GM12878 (cell line): ENCODE data around the gene DHRS12. TPM values are rescaled to one million over a fixed set of nuclear protein-coding genes. Genes with fewer than 3 reads are reported as not detected.

ENCODE experiments used
- BCL11A ChIP-seq: IDR thresholded peaks from 2 replicates; pipeline ENCODE4 v1.6.1; 2011; ENCODE audit warnings: low read depth, low read length
- CUX1 ChIP-seq: IDR thresholded peaks from 2 replicates; pipeline ENCODE4 v1.6.1; 2012; ENCODE audit warnings: improper control_type of control experiment, low read depth, low read length; ENCODE audit not compliant: insufficient replicate concordance
- FOXK2 ChIP-seq: fragments of 450-650 bp; IDR thresholded peaks from 2 replicates; pipeline ENCODE4 v1.6.1; 2017; ENCODE audit warnings: mild to moderate bottlenecking, moderate library complexity
- MTA2 ChIP-seq: fragments of 450-650 bp; IDR thresholded peaks from 2 replicates; pipeline ENCODE4 v1.6.1; 2016; ENCODE audit warnings: low read depth, mild to moderate bottlenecking, moderate library complexity
- MYC ChIP-seq: IDR thresholded peaks from 2 replicates; pipeline ENCODE4 v1.6.1; 2011; ENCODE audit warnings: mild to moderate bottlenecking, low read length, moderate library complexity, inconsistent platforms; ENCODE audit not compliant: insufficient read depth, insufficient replicate concordance, insufficient read length, severe bottlenecking
- NFIC ChIP-seq: IDR thresholded peaks from 2 replicates; pipeline ENCODE4 v1.6.1; 2012; ENCODE audit warnings: low read depth, mild to moderate bottlenecking, inconsistent platforms, low read length, moderate library complexity
- NKRF ChIP-seq: fragments of 450-650 bp; conservative IDR thresholded peaks from 2 replicates; pipeline ENCODE4 v1.6.1; 2017; ENCODE audit warnings: mild to moderate bottlenecking, moderate library complexity
- TBL1XR1 ChIP-seq: IDR thresholded peaks from 2 replicates; pipeline ENCODE4 v1.6.1; 2012; ENCODE audit warnings: low read depth, low read length, improper control_type of control experiment
- ZNF592 ChIP-seq: fragments of 450-650 bp; IDR thresholded peaks from 2 replicates; pipeline ENCODE4 v1.6.1; 2017; ENCODE audit warnings: mild to moderate bottlenecking, moderate library complexity
- polyA plus RNA-seq, 11 experiments: library from polyadenylated mRNA; depleted of rRNA in 4 of 11; unstranded in 6 of 11; stranded (reverse) in 5 of 11; fragments of >200 nt; fragmentation: Nextera tagmentation in 4 of 11; fragmentation: Illumina TruSeq in 1 of 11; extraction: Ambion mirVana in 4 of 11; extraction: Trizol in 1 of 11; gene quantifications; 1 replicate in 1 of 11; 2 replicates in 10 of 11; pipeline versions ENCODE4 v1.2.1 to v1.2.3, GENCODE V29; 2011 to 2016; ENCODE audit warnings: inconsistent platforms in 2 of 11, missing spikeins in 2 of 11, low read depth in 1 of 11
- total RNA-seq, 4 experiments: library from RNA; depleted of rRNA in 3 of 4; stranded (reverse); fragments of >200 nt in 3 of 4; fragmentation: Illumina TruSeq in 1 of 4; extraction: Trizol in 1 of 4; gene quantifications; 2 replicates each; pipeline versions ENCODE4 v1.2.1 to v1.2.3, GENCODE V29; 2013 to 2021
- TF ChIP-seq, protein P1 (sequence below): fragments of 450-650 bp; formaldehyde crosslinking; IDR thresholded peaks from 2 replicates; pipeline ENCODE4 v1.4.0; 2022; ENCODE audit warnings: mild to moderate bottlenecking, moderate library complexity

Gene DHRS12
- total and polyA plus RNA-seq, 10 of the 15 experiments (the other 5 are each of a cell fraction or from before 2014, with no cell fraction given): 2.9 to 11.3 (median 8.2) TPM

GRCh38 chr13:51803422-51804294, at the start of gene DHRS12 (continued):
- TF ChIP-seq NKRF (peak; percentile 91), FOXK2 (no peak), MTA2 (peak; percentile 57; the same call in 1 of the 2 replicates), NFIC (no peak), MYC (peak; percentile 14), TBL1XR1 (no peak), CUX1 (peak; percentile 67), BCL11A (no peak), ZNF592 (0 out of 2 replicates have a peak, but pooled peaks have one; percentile 67)
- TF ChIP-seq, protein P1, sequence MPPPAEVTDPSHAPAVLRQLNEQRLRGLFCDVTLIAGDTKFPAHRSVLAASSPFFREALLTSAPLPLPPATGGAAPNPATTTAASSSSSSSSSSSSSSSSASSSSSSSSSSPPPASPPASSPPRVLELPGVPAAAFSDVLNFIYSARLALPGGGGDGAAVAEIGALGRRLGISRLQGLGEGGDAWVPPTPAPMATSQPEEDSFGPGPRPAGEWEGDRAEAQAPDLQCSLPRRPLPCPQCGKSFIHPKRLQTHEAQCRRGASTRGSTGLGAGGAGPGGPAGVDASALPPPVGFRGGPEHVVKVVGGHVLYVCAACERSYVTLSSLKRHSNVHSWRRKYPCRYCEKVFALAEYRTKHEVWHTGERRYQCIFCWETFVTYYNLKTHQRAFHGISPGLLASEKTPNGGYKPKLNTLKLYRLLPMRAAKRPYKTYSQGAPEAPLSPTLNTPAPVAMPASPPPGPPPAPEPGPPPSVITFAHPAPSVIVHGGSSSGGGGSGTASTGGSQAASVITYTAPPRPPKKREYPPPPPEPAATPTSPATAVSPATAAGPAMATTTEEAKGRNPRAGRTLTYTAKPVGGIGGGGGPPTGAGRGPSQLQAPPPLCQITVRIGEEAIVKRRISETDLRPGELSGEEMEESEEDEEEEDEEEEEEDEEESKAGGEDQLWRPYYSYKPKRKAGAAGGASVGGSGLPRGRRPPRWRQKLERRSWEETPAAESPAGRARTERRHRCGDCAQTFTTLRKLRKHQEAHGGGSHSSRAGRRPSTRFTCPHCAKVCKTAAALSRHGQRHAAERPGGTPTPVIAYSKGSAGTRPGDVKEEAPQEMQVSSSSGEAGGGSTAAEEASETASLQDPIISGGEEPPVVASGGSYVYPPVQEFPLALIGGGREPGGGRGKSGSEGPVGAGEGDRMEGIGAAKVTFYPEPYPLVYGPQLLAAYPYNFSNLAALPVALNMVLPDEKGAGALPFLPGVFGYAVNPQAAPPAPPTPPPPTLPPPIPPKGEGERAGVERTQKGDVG (CRISPR knock-in tag): no peak
